Adrenal gland (tissue), 5 donors: ENCODE measurements around the gene DOK4.

ENCODE experiments used
- POLR2A ChIP-seq, 2 donors: fragments of 450-650 bp; IDR thresholded peaks; one replicate each; pipeline ENCODE4 v1.6.1; 2017; ENCODE audit warnings: antibody characterized with exemption in 2 of 2, mild to moderate bottlenecking in 2 of 2, moderate library complexity in 1 of 2
- TF ChIP-seq, protein P1 (sequence below), 6 experiments: fragments of 450-650 bp in 4 of 6; fragments of 200-600 bp in 2 of 6; sonication (generic) in 1 of 6; IDR thresholded peaks; 1 replicate in 5 of 6; 2 replicates in 1 of 6; pipeline versions ENCODE4 v1.5.1 to v1.8.0; 2016 to 2021; ENCODE audit warnings: antibody characterized with exemption in 6 of 6, mild to moderate bottlenecking in 2 of 6, moderate library complexity in 1 of 6
- donor health status: DM: no; HTN: no; CAD: no.

DNA sequence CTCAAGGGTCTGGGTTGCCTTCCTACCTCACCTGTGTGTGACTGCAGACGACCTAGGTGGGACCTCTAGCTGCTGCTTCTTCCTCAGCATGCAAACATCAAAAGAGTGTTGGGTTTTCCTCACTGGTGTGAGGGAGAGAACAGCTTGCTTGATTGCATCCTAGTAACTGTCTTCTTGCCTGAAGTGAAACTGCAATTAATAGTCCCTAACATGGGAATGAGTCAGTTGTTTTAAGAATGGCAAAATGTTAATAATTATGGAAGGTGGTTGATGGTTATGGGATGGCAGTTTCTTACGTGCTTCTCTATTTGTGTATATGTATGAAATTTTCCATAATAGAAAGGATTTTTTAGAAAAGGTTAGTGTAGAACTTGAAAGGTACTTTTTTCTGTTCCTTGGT, 17.9 kb downstream of the DOK4 start:
- TF ChIP-seq, protein P1, sequence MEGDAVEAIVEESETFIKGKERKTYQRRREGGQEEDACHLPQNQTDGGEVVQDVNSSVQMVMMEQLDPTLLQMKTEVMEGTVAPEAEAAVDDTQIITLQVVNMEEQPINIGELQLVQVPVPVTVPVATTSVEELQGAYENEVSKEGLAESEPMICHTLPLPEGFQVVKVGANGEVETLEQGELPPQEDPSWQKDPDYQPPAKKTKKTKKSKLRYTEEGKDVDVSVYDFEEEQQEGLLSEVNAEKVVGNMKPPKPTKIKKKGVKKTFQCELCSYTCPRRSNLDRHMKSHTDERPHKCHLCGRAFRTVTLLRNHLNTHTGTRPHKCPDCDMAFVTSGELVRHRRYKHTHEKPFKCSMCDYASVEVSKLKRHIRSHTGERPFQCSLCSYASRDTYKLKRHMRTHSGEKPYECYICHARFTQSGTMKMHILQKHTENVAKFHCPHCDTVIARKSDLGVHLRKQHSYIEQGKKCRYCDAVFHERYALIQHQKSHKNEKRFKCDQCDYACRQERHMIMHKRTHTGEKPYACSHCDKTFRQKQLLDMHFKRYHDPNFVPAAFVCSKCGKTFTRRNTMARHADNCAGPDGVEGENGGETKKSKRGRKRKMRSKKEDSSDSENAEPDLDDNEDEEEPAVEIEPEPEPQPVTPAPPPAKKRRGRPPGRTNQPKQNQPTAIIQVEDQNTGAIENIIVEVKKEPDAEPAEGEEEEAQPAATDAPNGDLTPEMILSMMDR (IDR thresholded peaks at IDR 0.05), result no peak
- no peak for TF ChIP-seq POLR2A (IDR thresholded peaks at IDR 0.05)
